NCI-H2171 (cell line): ENCODE results near the gene FGD6.
"Not testable (repeated sequence)": the region's sequence is repeated elsewhere in the genome, so short reads cannot be mapped to it uniquely, and the experiment has no call there.

ENCODE experiments used
- DNase-seq: peaks from one replicate; lab custom pipeline; 2025; lab: John Stamatoyannopoulos, UW

FGD6 gene

GRCh38 chr12:95217377-95218149 is at the start of gene FGD6, which contains the start of gene VEZT:
TSS of gene FGD6 (minus strand) at chr12:95217467. CDS start at chr12:95217240, 227 bp downstream.
TSS of gene VEZT (plus strand) at chr12:95217807. CDS start at chr12:95217851, 44 bp downstream.
- DNase-seq: peak; percentile 97

- no peak for DNase-seq
Measured at GRCh38 chr12:95266254-95266653, 49.0 kb upstream of the FGD6 start.

GRCh38 chr12:95265765-95266164 is 48.5 kb upstream of the FGD6 start:
- no peak for DNase-seq

GRCh38 chr12:95262808-95263207 is 45.5 kb upstream of the FGD6 start:
- DNase-seq: no peak

GRCh38 chr12:95261109-95261508 is 43.8 kb upstream of the FGD6 start:
- no peak for DNase-seq

- no peak for DNase-seq
Measured at GRCh38 chr12:95259368-95259767, 42.1 kb upstream of the FGD6 start.

GRCh38 chr12:95258803-95259202 is 41.5 kb upstream of the FGD6 start:
- DNase-seq: no peak

- no peak for DNase-seq
Measured at GRCh38 chr12:95258151-95258550, 40.9 kb upstream of the FGD6 start.

- no peak for DNase-seq
Measured at GRCh38 chr12:95257541-95257940, 40.3 kb upstream of the FGD6 start.

- DNase-seq: no peak
Measured at GRCh38 chr12:95253386-95253785, 36.1 kb upstream of the FGD6 start.

- no peak for DNase-seq
Measured at GRCh38 chr12:95248604-95249360, 31.5 kb upstream of the FGD6 start.

- no peak for DNase-seq
Measured at GRCh38 chr12:95248095-95248494, 30.8 kb upstream of the FGD6 start.

GRCh38 chr12:95244350-95244749 is 27.1 kb upstream of the FGD6 start:
- DNase-seq: no peak

GRCh38 chr12:95243497-95244183 is 26.4 kb upstream of the FGD6 start:
- no peak for DNase-seq

GRCh38 chr12:95241761-95242506 is 24.7 kb upstream of the FGD6 start:
- DNase-seq: no peak

GRCh38 chr12:95241138-95241537 is 23.9 kb upstream of the FGD6 start:
- not testable (repeated sequence) for DNase-seq

GRCh38 chr12:95240556-95240955 is 23.3 kb upstream of the FGD6 start:
- no peak for DNase-seq

- not testable (repeated sequence) for DNase-seq
Measured at GRCh38 chr12:95239835-95240234, 22.6 kb upstream of the FGD6 start.

- DNase-seq: no peak
Measured at GRCh38 chr12:95239216-95239615, 21.9 kb upstream of the FGD6 start.

- DNase-seq: no peak
Measured at GRCh38 chr12:95238150-95238549, 20.9 kb upstream of the FGD6 start.

GRCh38 chr12:95237315-95237714 is 20.0 kb upstream of the FGD6 start:
- DNase-seq: no peak

GRCh38 chr12:95235621-95236020 is 18.4 kb upstream of the FGD6 start:
- not testable (repeated sequence) for DNase-seq
